K562 (cell line): ENCODE results near the gene ARHGAP28. TPM values are rescaled to one million over a fixed set of nuclear protein-coding genes. Genes with fewer than 3 reads are reported as not detected.

ENCODE experiments used
- ATAC-seq: fragments of 200-7000 bp; cut with Tn5 transposase; 3 replicates; pipeline ENCODE4 v1.9.1; 2020; ENCODE audit warnings: moderate library complexity
- BruUV-seq: library from RNA; stranded (reverse); fragments of 400-500 nt; replicated peaks from 2 replicates; lab custom pipeline; 2021; lab: Mats Ljungman, UMichigan
- CTCF ChIA-PET: fragments of 300-600 bp; formaldehyde crosslinking; extraction: SDS; loops from one replicate; lab custom pipeline; 2021; ENCODE audit warnings: low intra/inter-chr PET ratio; lab: Yijun Ruan, JAX
- POLR2A ChIA-PET: fragments of 300-600, 350-650 bp; sonication (Branson Sonifier 250); formaldehyde crosslinking; extraction: SDS; loops from one replicate; lab custom pipeline; 2021; ENCODE audit warnings: antibody characterized with exemption, inconsistent platforms; lab: Yijun Ruan, JAX
- DNase-seq, 4 experiments: peaks; one replicate each; pipeline versions ENCODE4 v3.0.0 to v3.0.0-alpha.2; 2011 to 2018; ENCODE audit warnings: low spot score in 3 of 4, mixed read lengths in 3 of 4; ENCODE audit errors: extremely low read depth in 1 of 4
- FAIRE-seq: peaks from 2 replicates; lab custom pipeline; 2011; peaks lifted over from hg19 to GRCh38; lab: Jason Lieb, UNC
- H2AFZ ChIP-seq: 2 replicates; pipeline ENCODE4 v1.6.0; 2011; ENCODE audit warnings: low read depth, low read length, control low read depth, inconsistent platforms
- H3K27ac ChIP-seq: fragments of 200-600 bp; 3 replicates; pipeline ENCODE4 v1.8.0; 2011; ENCODE audit warnings: low read depth, mild to moderate bottlenecking, control low read depth, inconsistent platforms, low read length, moderate library complexity, mixed read lengths; ENCODE audit errors: extremely low read depth
- H3K27me3 ChIP-seq, 2 experiments: fragments of 300-600 bp in 1 of 2; 2 replicates in 1 of 2; 3 replicates in 1 of 2; pipeline versions ENCODE4 v1.6.0 to v1.8.0; 2011; ENCODE audit warnings: inconsistent platforms in 2 of 2, low read length in 2 of 2, mild to moderate bottlenecking in 1 of 2, mixed read lengths in 1 of 2, moderate library complexity in 1 of 2; ENCODE audit not compliant: control insufficient read depth in 2 of 2, insufficient read depth in 2 of 2
- H3K36me3 ChIP-seq: fragments of 300-600 bp; 3 replicates; pipeline ENCODE4 v1.8.0; 2011; ENCODE audit warnings: mild to moderate bottlenecking, low read length, inconsistent platforms; ENCODE audit not compliant: control insufficient read depth, insufficient read depth
- H3K4me1 ChIP-seq, 2 experiments: fragments of 200-600 bp in 1 of 2; replicated peaks in 1 of 2; 2 replicates in 1 of 2; 3 replicates in 1 of 2; pipeline versions ENCODE4 v1.5.1 to v1.8.0; 2011; ENCODE audit warnings: inconsistent platforms in 2 of 2, low read length in 2 of 2, mild to moderate bottlenecking in 1 of 2, mixed read lengths in 1 of 2, moderate library complexity in 1 of 2; ENCODE audit not compliant: control insufficient read depth in 2 of 2, insufficient read depth in 2 of 2
- H3K4me2 ChIP-seq: 2 replicates; pipeline ENCODE4 v1.6.1; 2011; ENCODE audit warnings: low read length, control low read depth, inconsistent platforms, mixed read lengths; ENCODE audit not compliant: insufficient read depth
- H3K4me3 ChIP-seq: fragments of 200-600 bp; sonication (generic), shearing (Covaris generic); 2 replicates; pipeline ENCODE4 v1.5.1; 2016; ENCODE audit warnings: control low read depth, inconsistent platforms
- H3K79me2 ChIP-seq: fragments of 200-600 bp; 3 replicates; pipeline ENCODE4 v1.8.0; 2011; ENCODE audit warnings: low read length, inconsistent platforms; ENCODE audit not compliant: control insufficient read depth, insufficient read depth
- H3K9ac ChIP-seq, 2 experiments: 2 replicates each; pipeline versions ENCODE4 v1.6.0 to v1.6.1; 2011; ENCODE audit warnings: low read depth in 2 of 2, low read length in 2 of 2, control low read depth in 1 of 2, inconsistent platforms in 1 of 2, mild to moderate bottlenecking in 1 of 2, mixed read lengths in 1 of 2; ENCODE audit not compliant: insufficient read depth in 1 of 2
- H3K9me1 ChIP-seq: one replicate; pipeline ENCODE4 v1.6.0; 2011; ENCODE audit warnings: inconsistent platforms, mild to moderate bottlenecking, low read length, moderate library complexity; ENCODE audit not compliant: control insufficient read depth, insufficient read depth
- H3K9me3 ChIP-seq: replicated peaks from 2 replicates; pipeline ENCODE4 v1.5.1; 2011; ENCODE audit warnings: low read depth, low read length, inconsistent platforms; ENCODE audit not compliant: control insufficient read depth, insufficient read depth
- H4K20me1 ChIP-seq: replicated peaks from 2 replicates; pipeline ENCODE4 v1.6.1; 2011; ENCODE audit warnings: low read length, inconsistent platforms, mixed read lengths; ENCODE audit not compliant: control insufficient read depth, insufficient read depth
- CUX1 ChIP-seq: fragments of 200-800 bp; sonication (Bioruptor generic); IDR thresholded peaks from 2 replicates; pipeline ENCODE4 v1.6.1; 2016; ENCODE audit warnings: missing genetic modification characterization, missing compliant biosample characterization
- HLTF ChIP-seq: fragments of 450-650 bp; IDR thresholded peaks from 2 replicates; pipeline ENCODE4 v1.6.1; 2016
- LCOR ChIP-seq: sonication (generic); formaldehyde crosslinking; IDR thresholded peaks from 2 replicates; pipeline ENCODE4 v1.8.0; 2022; ENCODE audit warnings: mild to moderate bottlenecking, missing genetic modification reagents
- SREBF2 ChIP-seq: sonication (generic); formaldehyde crosslinking; IDR thresholded peaks from 2 replicates; pipeline ENCODE4 v1.4.0; 2020; ENCODE audit warnings: mild to moderate bottlenecking, missing genetic modification reagents
- TCFL5 ChIP-seq: fragments of 250-450 bp; sonication (Bioruptor Pico); conservative IDR thresholded peaks from 2 replicates; pipeline ENCODE4 v1.6.1; 2021; ENCODE audit warnings: mild to moderate bottlenecking, moderate library complexity, matching md5 sums
- TGIF2 ChIP-seq: sonication (generic); formaldehyde crosslinking; IDR thresholded peaks from 2 replicates; pipeline ENCODE4 v1.8.1; 2022; ENCODE audit warnings: mild to moderate bottlenecking, missing genetic modification reagents, moderate library complexity
- ZNF224 ChIP-seq: sonication (generic); formaldehyde crosslinking; IDR thresholded peaks from 2 replicates; pipeline ENCODE4 v1.8.0; 2022; ENCODE audit warnings: mild to moderate bottlenecking, missing genetic modification reagents
- ZNF57 ChIP-seq: fragments of 450-650 bp; formaldehyde crosslinking; IDR thresholded peaks from 2 replicates; pipeline ENCODE4 v1.4.0; 2020; ENCODE audit warnings: mild to moderate bottlenecking, moderate library complexity
- ZNF778 ChIP-seq: fragments of 450-650 bp; formaldehyde crosslinking; IDR thresholded peaks from 2 replicates; pipeline ENCODE4 v1.4.0; 2020; ENCODE audit warnings: mild to moderate bottlenecking, moderate library complexity
- WGBS: fragments of 100-300 bp; shearing (Covaris generic); methylation state at CpG from one replicate; pipeline ENCODE4 v1.1.6; 2016; ENCODE audit warnings: low coverage, mixed read lengths; ENCODE audit not compliant: insufficient coverage; ENCODE audit errors: missing lambda C conversion rate; 5-methylcytosine and 5-hydroxymethylcytosine counted together
- in situ Hi-C: fragments of 300-500 bp; cut with MboI; formaldehyde crosslinking; loops from 4 replicates; pipeline ENCODE4 v1.15.0; 2018; ENCODE audit warnings: inconsistent platforms, mixed read lengths
- intact Hi-C: fragments of 100-400 bp; cut with micrococcal nuclease; formaldehyde crosslinking; loops from 2 replicates; pipeline ENCODE4 v1.14.2; 2022
- polyA plus RNA-seq, 8 experiments: library from polyadenylated mRNA; depleted of rRNA in 4 of 8; stranded (reverse) in 5 of 8; unstranded in 3 of 8; fragments of >200 nt; fragmentation: Nextera tagmentation in 2 of 8; fragmentation: Illumina TruSeq in 1 of 8; extraction: Ambion mirVana in 2 of 8; extraction: Trizol in 1 of 8; gene quantifications; 2 replicates each; pipeline versions ENCODE4 v1.2.1 to v1.2.3, GENCODE V29; 2011 to 2014; ENCODE audit warnings: inconsistent platforms in 1 of 8, missing spikeins in 1 of 8
- total RNA-seq, 7 experiments: library from RNA; depleted of rRNA in 6 of 7; stranded (reverse); fragments of >200 nt in 6 of 7; fragmentation: Illumina TruSeq in 2 of 7; extraction: Trizol in 2 of 7; gene quantifications; 2 replicates each; pipeline versions ENCODE4 v1.2.1 to v1.2.3, GENCODE V29; 2011 to 2021; ENCODE audit warnings: low replicate concordance in 1 of 7

The ARHGAP28 gene
- total and polyA plus RNA-seq, 9 of the 15 experiments (the other 6 are each of a cell fraction or from before 2014, with no cell fraction given) = 0.93 to 5.9 (median 5.0) TPM

GRCh38 chr18:6942742-6943141 lies 213.2 kb downstream of the ARHGAP28 start:
- TF ChIP-seq ZNF778 (CRISPR knock-in tag) (no peak), HLTF (no peak)
- ChIA-PET CTCF (no interaction called here), POLR2A (interaction anchor here (0.6 to 1.5 kb wide), 2 partner anchors 8 to 17 kb away, joined by 3 to 4 read pairs; no protein-coding TSS in a partner anchor)
- Histone ChIP-seq H3K9me3 (no peaks in the 10 kb centered on the region), H3K79me2 (no peaks in the 10 kb centered on the region), H3K4me2 (no peak overlapping the region), H3K9ac (no peak overlapping the region), H4K20me1 (no peaks in the 10 kb centered on the region), H3K4me3 (no peak overlapping the region), H3K9me1 (no peaks in the 10 kb centered on the region), H2AFZ (no peak overlapping the region), H3K27me3 (peaks cover 26 to 47% of the 10 kb centered on the region in 2 experiments), H3K36me3 (no peaks in the 10 kb centered on the region), H3K4me1 (no peaks in the 10 kb centered on the region), H3K27ac (no peak overlapping the region)
- intact Hi-C loops = no loop called here
- ATAC-seq (no peak), FAIRE-seq (no peak), DNase-seq (no peak)
- WGBS = 0% methylated on average over 3 of the region's 3 CpGs
- in situ Hi-C loops = no loop called here
- BruUV-seq = no TSS peak

GRCh38 chr18:6943143-6943542 lies 213.6 kb downstream of the ARHGAP28 start:
- Histone ChIP-seq H3K36me3 (no peaks in the 10 kb centered on the region), H3K4me3 (no peak overlapping the region), H2AFZ (no peak overlapping the region), H3K79me2 (no peaks in the 10 kb centered on the region), H3K4me2 (no peak overlapping the region), H4K20me1 (no peaks in the 10 kb centered on the region), H3K27ac (no peak overlapping the region), H3K9me3 (no peaks in the 10 kb centered on the region), H3K4me1 (no peaks in the 10 kb centered on the region), H3K9ac (no peak overlapping the region), H3K9me1 (no peaks in the 10 kb centered on the region), H3K27me3 (peaks cover 28 to 48% of the 10 kb centered on the region in 2 experiments)
- BruUV-seq = no TSS peak
- in situ Hi-C loops (no loop called here), intact Hi-C loops (no loop called here)
- ChIA-PET CTCF (no interaction called here), POLR2A (interaction anchor here (0.6 to 1.5 kb wide), 3 partner anchors 8 to 18 kb away, joined by 3 to 4 read pairs (median 3); no protein-coding TSS in a partner anchor)
- WGBS = under 1% methylated on average over 6 of the region's 6 CpGs
- no peak for FAIRE-seq
- no peak for TF ChIP-seq TGIF2 (CRISPR knock-in tag)
- no peak for TF ChIP-seq CUX1 (CRISPR knock-in tag)
- TF ChIP-seq SREBF2 (CRISPR knock-in tag) = no peak
- no peak for TF ChIP-seq ZNF224 (CRISPR knock-in tag)
- no peak for TF ChIP-seq ZNF57
- TF ChIP-seq TCFL5 = no peak
- TF ChIP-seq LCOR (CRISPR knock-in tag) = no peak
- no peak for ATAC-seq
- no peak for DNase-seq
